H9 (cell line): ENCODE results near the gene NARF. TPM values are rescaled to one million over a fixed set of nuclear protein-coding genes. Genes with fewer than 3 reads are reported as not detected.
"Not testable (repeated sequence)": the region's sequence is repeated elsewhere in the genome, so short reads cannot be mapped to it uniquely, and the experiment has no call there.

Source experiments
- DNase-seq: peaks from one replicate; pipeline ENCODE4 v3.0.0-alpha.2; 2017
- H2AFZ ChIP-seq: one replicate; pipeline ENCODE4 v1.6.1; 2013; ENCODE audit warnings: mild to moderate bottlenecking, low read length, control low read depth, moderate library complexity
- H2AK5ac ChIP-seq: 2 replicates; pipeline ENCODE4 v1.6.1; 2013; ENCODE audit warnings: low read length, control low read depth, mixed read lengths; ENCODE audit not compliant: insufficient read length
- H2BK120ac ChIP-seq: one replicate; pipeline ENCODE4 v1.6.1; 2013; ENCODE audit warnings: low read depth, mild to moderate bottlenecking, low read length, control low read depth, inconsistent platforms; ENCODE audit not compliant: poor library complexity, severe bottlenecking
- H2BK12ac ChIP-seq: 2 replicates; pipeline ENCODE4 v1.6.1; 2013; ENCODE audit warnings: low read length, control low read depth, mixed read lengths, low read depth; ENCODE audit not compliant: insufficient read length
- H2BK15ac ChIP-seq: 2 replicates; pipeline ENCODE4 v1.6.1; 2013; ENCODE audit warnings: low read depth, low read length, control low read depth
- H2BK20ac ChIP-seq: one replicate; pipeline ENCODE4 v1.6.1; 2013; ENCODE audit warnings: low read depth, mild to moderate bottlenecking, low read length, control low read depth, inconsistent platforms; ENCODE audit not compliant: poor library complexity, severe bottlenecking
- H2BK5ac ChIP-seq: 2 replicates; pipeline ENCODE4 v1.6.1; 2013; ENCODE audit warnings: low read length, control low read depth, mixed read lengths; ENCODE audit not compliant: insufficient read length
- H3K14ac ChIP-seq: 2 replicates; pipeline ENCODE4 v1.6.1; 2013; ENCODE audit warnings: low read length, control low read depth; ENCODE audit not compliant: insufficient read depth
- H3K18ac ChIP-seq: 2 replicates; pipeline ENCODE4 v1.6.1; 2013; ENCODE audit warnings: low read depth, mild to moderate bottlenecking, mixed read lengths, low read length, control low read depth; ENCODE audit not compliant: insufficient read length
- H3K23ac ChIP-seq: 2 replicates; pipeline ENCODE4 v1.6.1; 2013; ENCODE audit warnings: low read length, control low read depth, mixed read lengths, low read depth; ENCODE audit not compliant: insufficient read length
- H3K23me2 ChIP-seq: 2 replicates; pipeline ENCODE4 v1.6.1; 2013; ENCODE audit warnings: low read depth, mild to moderate bottlenecking, mixed read lengths, low read length, control low read depth; ENCODE audit not compliant: insufficient read length, poor library complexity, severe bottlenecking
- H3K27ac ChIP-seq: 2 replicates; pipeline ENCODE4 v1.5.1; 2013; ENCODE audit warnings: low read length, control low read depth, mixed read lengths, low read depth; ENCODE audit not compliant: insufficient read length
- H3K27me3 ChIP-seq: 2 replicates; pipeline ENCODE4 v1.6.1; 2013; ENCODE audit warnings: low read length, control low read depth, inconsistent platforms; ENCODE audit not compliant: insufficient read depth
- H3K4ac ChIP-seq: 2 replicates; pipeline ENCODE4 v1.6.1; 2013; ENCODE audit warnings: low read depth, mild to moderate bottlenecking, control low read depth, inconsistent platforms, low read length, moderate library complexity
- H3K4me1 ChIP-seq: 2 replicates; pipeline ENCODE4 v1.6.1; 2013; ENCODE audit warnings: low read length, control low read depth, inconsistent platforms; ENCODE audit not compliant: insufficient read depth
- H3K4me2 ChIP-seq: 2 replicates; pipeline ENCODE4 v1.6.1; 2013; ENCODE audit warnings: low read length, control low read depth, mixed read lengths; ENCODE audit not compliant: insufficient read length, insufficient read depth
- H3K56ac ChIP-seq: 2 replicates; pipeline ENCODE4 v1.6.1; 2013; ENCODE audit warnings: low read depth, mild to moderate bottlenecking, mixed read lengths, low read length, control low read depth; ENCODE audit not compliant: insufficient read length
- H3K79me1 ChIP-seq: 2 replicates; pipeline ENCODE4 v1.6.1; 2013; ENCODE audit warnings: low read depth, mild to moderate bottlenecking, moderate library complexity, low read length, control low read depth, inconsistent platforms; ENCODE audit not compliant: insufficient read depth, poor library complexity, severe bottlenecking
- H3K79me2 ChIP-seq: 2 replicates; pipeline ENCODE4 v1.6.1; 2013; ENCODE audit warnings: low read length, control low read depth, inconsistent platforms; ENCODE audit not compliant: insufficient read depth
- H3K9ac ChIP-seq: 2 replicates; pipeline ENCODE4 v1.6.1; 2013; ENCODE audit warnings: low read length, control low read depth, mixed read lengths; ENCODE audit not compliant: insufficient read length; ENCODE audit errors: extremely low read depth
- H3K9me3 ChIP-seq: one replicate; pipeline ENCODE4 v1.6.1; 2013; ENCODE audit warnings: low read depth, low read length, inconsistent platforms; ENCODE audit not compliant: control insufficient read depth
- H3T11ph ChIP-seq: one replicate; pipeline ENCODE4 v1.6.1; 2013; ENCODE audit warnings: mild to moderate bottlenecking, low read length, control low read depth, inconsistent platforms
- H4K20me1 ChIP-seq: one replicate; pipeline ENCODE4 v1.6.1; 2013; ENCODE audit not compliant: control insufficient read depth, insufficient read length, insufficient read depth
- H4K5ac ChIP-seq: 2 replicates; pipeline ENCODE4 v1.6.1; 2013; ENCODE audit warnings: low read depth, mild to moderate bottlenecking, mixed read lengths, low read length, control low read depth; ENCODE audit not compliant: insufficient read length
- H4K8ac ChIP-seq: replicated peaks from 2 replicates; pipeline ENCODE4 v1.6.1; 2013; ENCODE audit warnings: low read length, control low read depth, mixed read lengths, low read depth; ENCODE audit not compliant: insufficient read length
- H4K91ac ChIP-seq: 2 replicates; pipeline ENCODE4 v1.6.1; 2013; ENCODE audit warnings: low read depth, mild to moderate bottlenecking, moderate library complexity, mixed read lengths, low read length, control low read depth; ENCODE audit not compliant: insufficient read length
- H3K27ac Mint-ChIP-seq, 3 experiments: 2 replicates in 2 of 3; 3 replicates in 1 of 3; pipeline ENCODE4 v1.8.0; 2020 to 2021; ENCODE audit warnings: mixed read lengths in 3 of 3, mild to moderate bottlenecking in 1 of 3, moderate library complexity in 1 of 3
- H3K27me3 Mint-ChIP-seq: 2 replicates; pipeline ENCODE4 v1.8.0; 2021; ENCODE audit warnings: low read depth, mild to moderate bottlenecking, moderate library complexity, mixed read lengths
- H3K36me3 Mint-ChIP-seq, 3 experiments: 2 replicates in 2 of 3; 3 replicates in 1 of 3; pipeline ENCODE4 v1.8.0; 2020 to 2021; ENCODE audit warnings: low read depth in 3 of 3, mixed read lengths in 3 of 3; ENCODE audit not compliant: insufficient read depth in 1 of 3
- H3K4me1 Mint-ChIP-seq, 2 experiments: 2 replicates each; pipeline ENCODE4 v1.8.0; 2020; ENCODE audit warnings: mixed read lengths in 2 of 2
- H3K4me3 Mint-ChIP-seq, 2 experiments: 2 replicates in 1 of 2; 3 replicates in 1 of 2; pipeline ENCODE4 v1.8.0; 2020 to 2021; ENCODE audit warnings: mild to moderate bottlenecking in 2 of 2, mixed read lengths in 2 of 2, moderate library complexity in 1 of 2
- H3K9me3 Mint-ChIP-seq, 2 experiments: 2 replicates in 1 of 2; 3 replicates in 1 of 2; pipeline ENCODE4 v1.8.0; 2020; ENCODE audit warnings: mild to moderate bottlenecking in 2 of 2, mixed read lengths in 2 of 2, moderate library complexity in 1 of 2
- WGBS: extraction: QIAGEN DNeasy Blood & Tissue Kit; methylation state at CpG from one replicate; pipeline ENCODE4 v1.1.7; 2013; ENCODE audit warnings: missing lambda C conversion rate, low lambda C conversion rate, mixed read lengths; ENCODE audit not compliant: insufficient read length; ENCODE audit errors: extremely low coverage; 5-methylcytosine and 5-hydroxymethylcytosine counted together
- total RNA-seq: library from RNA; stranded (reverse); gene quantifications from 2 replicates; pipeline ENCODE4 v1.2.1, GENCODE V29; 2021

Gene NARF
- total RNA-seq, 1 experiment from 2014 or later, result 124 TPM

- H3K27ac ChIP-seq, H3K9ac ChIP-seq, H3K9me3 ChIP-seq, H4K5ac ChIP-seq, H3T11ph ChIP-seq, H3K18ac ChIP-seq, H2BK5ac ChIP-seq, H3K56ac ChIP-seq, H2BK20ac ChIP-seq, H3K4me2 ChIP-seq, H3K23ac ChIP-seq, H3K27me3 ChIP-seq, H3K79me2 ChIP-seq, H3K4me3 Mint-ChIP-seq, H3K79me1 ChIP-seq, H4K20me1 ChIP-seq, H2BK15ac ChIP-seq, H2AFZ ChIP-seq, H2AK5ac ChIP-seq, H3K14ac ChIP-seq, H3K27ac Mint-ChIP-seq, H4K91ac ChIP-seq, H3K23me2 ChIP-seq, H2BK120ac ChIP-seq, H3K4me1 ChIP-seq, DNase-seq, H4K8ac ChIP-seq, H3K4ac ChIP-seq, H2BK12ac ChIP-seq: not testable (repeated sequence)
- no CpG with 5 or more reads among the region's 21 CpGs for WGBS
- Mint-ChIP-seq H3K27me3 (peaks cover 16% of the 10 kb centered on the region), H3K36me3 (peaks cover 7 to 18% (median 16%) of the 10 kb centered on the region in 3 experiments), H3K4me1 (peaks cover 14 to 18% of the 10 kb centered on the region in 2 experiments), H3K9me3 (peaks cover 24 to 40% of the 10 kb centered on the region in 2 experiments)
These were observed 4.8 kb upstream of the NARF start for GRCh38 chr17:82453706-82454105.
